Liver (tissue), 9 donors: ENCODE measurements around the gene GATAD2B. TPM values are rescaled to one million over a fixed set of nuclear protein-coding genes. Genes with fewer than 3 reads are reported as not detected.

Source experiments
- DNase-seq: peaks from one replicate; pipeline ENCODE4 v3.0.0-alpha.2; 2017; ENCODE audit warnings: low spot score
- H3K27ac ChIP-seq, 2 donors: one replicate each; pipeline ENCODE4 v1.7.0; 2013; ENCODE audit warnings: inconsistent platforms in 2 of 2, low read length in 2 of 2, control low read depth in 1 of 2, low read depth in 1 of 2, mild to moderate bottlenecking in 1 of 2
- H3K27me3 ChIP-seq, 4 donors: one replicate each; pipeline versions ENCODE4 v1.6.1 to v1.7.0; 2013; ENCODE audit warnings: low read length in 3 of 4, inconsistent platforms in 1 of 4, mild to moderate bottlenecking in 1 of 4, moderate library complexity in 1 of 4; ENCODE audit not compliant: control insufficient read depth in 4 of 4, insufficient read depth in 4 of 4
- H3K36me3 ChIP-seq, 4 donors: one replicate each; pipeline versions ENCODE4 v1.6.1 to v1.7.0; 2013; ENCODE audit warnings: low read length in 3 of 4, mild to moderate bottlenecking in 3 of 4, low read depth in 1 of 4, moderate library complexity in 1 of 4; ENCODE audit not compliant: control insufficient read depth in 4 of 4, insufficient read depth in 3 of 4
- H3K4me1 ChIP-seq, 4 donors: one replicate each; pipeline versions ENCODE4 v1.6.1 to v1.7.0; 2013; ENCODE audit warnings: low read length in 3 of 4, mild to moderate bottlenecking in 3 of 4, moderate library complexity in 1 of 4; ENCODE audit not compliant: control insufficient read depth in 4 of 4, insufficient read depth in 4 of 4
- H3K4me3 ChIP-seq, 3 donors: one replicate each; pipeline versions ENCODE4 v1.6.1 to v1.7.0; 2013; ENCODE audit warnings: low read length in 3 of 3, control low read depth in 1 of 3, low read depth in 1 of 3, mild to moderate bottlenecking in 1 of 3
- H3K9ac ChIP-seq, 2 donors: one replicate each; pipeline ENCODE4 v1.7.0; 2013; ENCODE audit warnings: low read length in 2 of 2, mild to moderate bottlenecking in 2 of 2, moderate library complexity in 2 of 2, control low read depth in 1 of 2, low read depth in 1 of 2
- H3K9me3 ChIP-seq, 4 donors: one replicate each; pipeline versions ENCODE4 v1.6.1 to v1.7.0; 2013; ENCODE audit warnings: low read length in 3 of 4; ENCODE audit not compliant: control insufficient read depth in 4 of 4
- ATF3 ChIP-seq: IDR thresholded peaks from 2 replicates; pipeline ENCODE4 v1.6.1; 2016; ENCODE audit warnings: antibody characterized with exemption
- CTCF ChIP-seq: fragments of 150-350 bp; IDR thresholded peaks from 2 replicates; pipeline ENCODE4 v1.5.1; 2017; ENCODE audit warnings: improper control_type of control experiment, low read depth, low read length; ENCODE audit not compliant: missing input control
- FOXA2 ChIP-seq: IDR thresholded peaks from 2 replicates; pipeline ENCODE4 v1.6.1; 2016; ENCODE audit warnings: antibody characterized with exemption
- HNF4A ChIP-seq, 2 donors: conservative IDR thresholded peaks; 2 replicates each; pipeline ENCODE4 v1.6.1; 2016; ENCODE audit warnings: antibody characterized with exemption in 2 of 2, mild to moderate bottlenecking in 2 of 2
- JUND ChIP-seq, 2 donors: IDR thresholded peaks; 2 replicates each; pipeline ENCODE4 v1.6.1; 2016; ENCODE audit warnings: antibody characterized with exemption in 2 of 2
- RAD21 ChIP-seq, 2 donors: IDR thresholded peaks; 2 replicates each; pipeline ENCODE4 v1.6.1; 2016; ENCODE audit warnings: antibody characterized with exemption in 2 of 2, mild to moderate bottlenecking in 2 of 2
- TAF1 ChIP-seq: conservative IDR thresholded peaks from 2 replicates; pipeline ENCODE4 v1.6.1; 2016; ENCODE audit warnings: antibody characterized with exemption, mild to moderate bottlenecking
- YY1 ChIP-seq: IDR thresholded peaks from 2 replicates; pipeline ENCODE4 v1.6.1; 2016; ENCODE audit warnings: antibody characterized with exemption, mild to moderate bottlenecking
- ZBTB33 ChIP-seq: IDR thresholded peaks from 2 replicates; pipeline ENCODE4 v1.6.1; 2016; ENCODE audit warnings: antibody characterized with exemption
- WGBS: extraction: QIAGEN DNeasy Blood & Tissue Kit; methylation state at CpG from one replicate; pipeline ENCODE4 v1.1.7; 2013; 5-methylcytosine and 5-hydroxymethylcytosine counted together
- polyA plus RNA-seq, 2 donors: library from polyadenylated mRNA; stranded (reverse) in 1 of 2; unstranded in 1 of 2; fragments of 200-250 nt in 1 of 2; fragments of >200 nt in 1 of 2; fragmentation: Nextera tagmentation in 1 of 2; extraction: Ambion mirVana in 1 of 2; gene quantifications; one replicate each; pipeline versions ENCODE4 v1.2.1 to v1.2.3, GENCODE V29; 2013 to 2015
- total RNA-seq, 2 donors: library from RNA; depleted of rRNA; stranded (reverse); fragments of >200 nt; gene quantifications; one replicate each; pipeline ENCODE4 v1.2.3, GENCODE V29; 2014
- TF ChIP-seq, protein P1 (sequence below): IDR thresholded peaks from 2 replicates; pipeline ENCODE4 v1.6.1; 2016; ENCODE audit warnings: antibody characterized with exemption, mild to moderate bottlenecking
- donor health status: healthy.
- donor health status: healthy.
- donor health status: healthy.
- donor health status: healthy.
- donor health status: healthy.

GATAD2B gene
- total and polyA plus RNA-seq, 4 donors = 3.2 to 4.9 (median 3.9) TPM

DNA sequence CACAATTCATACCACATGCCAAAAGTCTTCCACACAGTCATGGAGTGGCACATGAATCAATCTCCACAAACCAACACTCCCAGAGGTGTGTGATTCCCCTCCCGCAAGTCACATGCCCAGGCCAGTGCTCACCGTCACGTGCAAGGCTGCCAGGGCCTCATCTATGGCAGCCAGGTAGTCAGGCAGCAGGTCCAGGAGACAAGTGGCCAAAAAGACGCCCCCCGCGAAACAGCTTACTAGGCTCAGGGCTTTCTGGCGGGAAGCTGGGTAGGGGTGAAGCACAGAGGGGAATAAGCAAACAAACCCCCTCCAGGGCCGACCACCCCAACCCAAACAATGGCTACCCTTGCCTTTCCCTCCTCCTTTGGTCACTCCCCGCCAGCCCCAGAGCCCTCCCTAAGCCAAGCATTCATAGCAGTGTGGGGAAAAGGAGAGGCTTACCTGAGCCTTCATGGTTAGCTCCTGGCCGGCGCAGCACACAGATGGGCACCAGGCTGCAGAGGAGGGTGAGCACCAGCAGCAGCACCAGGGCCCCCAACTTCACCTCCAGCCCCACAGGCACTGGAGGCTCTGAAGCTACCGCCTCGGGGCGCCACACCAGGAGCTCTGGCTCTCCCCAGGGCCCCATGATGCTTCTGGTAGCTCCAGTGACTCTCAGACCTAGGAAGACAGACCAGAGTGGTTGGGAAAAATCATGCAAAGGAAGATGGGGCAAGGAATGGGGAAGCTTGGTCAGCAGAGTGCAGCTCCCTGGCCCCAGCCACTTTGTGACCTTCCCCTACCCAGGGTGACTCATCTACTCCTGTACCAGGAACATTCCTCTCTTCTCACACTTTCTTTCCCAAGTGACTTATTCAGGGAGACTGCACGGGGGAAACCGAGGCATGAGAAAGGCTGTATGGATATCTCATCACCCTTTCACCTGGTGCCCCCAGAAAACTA is 39.6 kb upstream of the GATAD2B start:
- WGBS = 62% methylated on average over 16 of the region's 16 CpGs
- TF ChIP-seq JUND (IDR thresholded peaks at IDR 0.05) (peak in 1 of 2 donors; percentile 72), RAD21 (IDR thresholded peaks at IDR 0.05) (no peak)
- peak overlapping the region; percentile 94 to 95 for H3K27ac ChIP-seq
- peak overlapping the region; percentile 77 to 78 for H3K9ac ChIP-seq
- H3K9me3 ChIP-seq = no peaks in the 10 kb centered on the region
- peaks cover 7 to 44% (median 35%) of the 10 kb centered on the region in 4 donors for H3K4me1 ChIP-seq
- H3K4me3 ChIP-seq = peak overlapping the region; percentile 45 to 71 (median 69)
- peaks cover 0 to 8% (median 1%) of the 10 kb centered on the region in 4 donors for H3K36me3 ChIP-seq
- H3K27me3 ChIP-seq = no peaks in the 10 kb centered on the region
- DNase-seq = no peak

DNA sequence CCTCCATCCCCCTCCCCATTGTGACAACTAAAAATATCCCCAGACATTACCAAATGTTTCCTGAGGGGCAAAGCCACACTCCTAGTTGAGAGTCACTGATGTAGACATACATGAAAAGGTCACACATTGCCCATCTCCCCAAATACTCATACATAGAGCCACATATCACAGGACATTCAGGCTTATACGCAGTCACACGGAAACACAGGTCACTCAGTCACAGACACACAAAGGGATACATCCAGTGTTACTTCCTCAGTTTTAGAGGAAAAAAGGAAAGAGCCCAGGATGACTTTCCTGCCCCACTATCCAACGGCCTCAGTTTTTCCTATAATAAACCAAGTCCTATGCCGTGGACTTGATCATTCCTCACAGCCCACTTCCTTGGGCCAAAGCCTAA is 38.6 kb upstream of the GATAD2B start:
- Histone ChIP-seq H3K9ac (no peak overlapping the region), H3K36me3 (peaks cover 0 to 8% (median 1%) of the 10 kb centered on the region in 4 donors), H3K27ac (no peak overlapping the region), H3K27me3 (no peaks in the 10 kb centered on the region), H3K4me3 (no peak overlapping the region), H3K4me1 (peaks cover 12 to 52% (median 41%) of the 10 kb centered on the region in 4 donors), H3K9me3 (no peaks in the 10 kb centered on the region)
- WGBS = 77% methylated on average over 4 of the region's 4 CpGs
- no peak for DNase-seq
- TF ChIP-seq YY1 (no peak), ZBTB33 (no peak), FOXA2 (no peak), RAD21 (IDR thresholded peaks at IDR 0.05) (no peak), ATF3 (no peak), HNF4A (conservative IDR thresholded peaks at IDR 0.05) (no peak), TAF1 (no peak), JUND (IDR thresholded peaks at IDR 0.05) (no peak), CTCF (no peak)
- TF ChIP-seq, protein P1, sequence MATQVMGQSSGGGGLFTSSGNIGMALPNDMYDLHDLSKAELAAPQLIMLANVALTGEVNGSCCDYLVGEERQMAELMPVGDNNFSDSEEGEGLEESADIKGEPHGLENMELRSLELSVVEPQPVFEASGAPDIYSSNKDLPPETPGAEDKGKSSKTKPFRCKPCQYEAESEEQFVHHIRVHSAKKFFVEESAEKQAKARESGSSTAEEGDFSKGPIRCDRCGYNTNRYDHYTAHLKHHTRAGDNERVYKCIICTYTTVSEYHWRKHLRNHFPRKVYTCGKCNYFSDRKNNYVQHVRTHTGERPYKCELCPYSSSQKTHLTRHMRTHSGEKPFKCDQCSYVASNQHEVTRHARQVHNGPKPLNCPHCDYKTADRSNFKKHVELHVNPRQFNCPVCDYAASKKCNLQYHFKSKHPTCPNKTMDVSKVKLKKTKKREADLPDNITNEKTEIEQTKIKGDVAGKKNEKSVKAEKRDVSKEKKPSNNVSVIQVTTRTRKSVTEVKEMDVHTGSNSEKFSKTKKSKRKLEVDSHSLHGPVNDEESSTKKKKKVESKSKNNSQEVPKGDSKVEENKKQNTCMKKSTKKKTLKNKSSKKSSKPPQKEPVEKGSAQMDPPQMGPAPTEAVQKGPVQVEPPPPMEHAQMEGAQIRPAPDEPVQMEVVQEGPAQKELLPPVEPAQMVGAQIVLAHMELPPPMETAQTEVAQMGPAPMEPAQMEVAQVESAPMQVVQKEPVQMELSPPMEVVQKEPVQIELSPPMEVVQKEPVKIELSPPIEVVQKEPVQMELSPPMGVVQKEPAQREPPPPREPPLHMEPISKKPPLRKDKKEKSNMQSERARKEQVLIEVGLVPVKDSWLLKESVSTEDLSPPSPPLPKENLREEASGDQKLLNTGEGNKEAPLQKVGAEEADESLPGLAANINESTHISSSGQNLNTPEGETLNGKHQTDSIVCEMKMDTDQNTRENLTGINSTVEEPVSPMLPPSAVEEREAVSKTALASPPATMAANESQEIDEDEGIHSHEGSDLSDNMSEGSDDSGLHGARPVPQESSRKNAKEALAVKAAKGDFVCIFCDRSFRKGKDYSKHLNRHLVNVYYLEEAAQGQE = no peak
